GM12873 (cell line): Measurements from ENCODE around the gene MRM3.

ENCODE experiments used
- CTCF ChIP-seq: IDR thresholded peaks from 2 replicates; pipeline ENCODE4 v1.5.1; 2012; ENCODE audit warnings: low read depth, mild to moderate bottlenecking, moderate library complexity, low read length, control low read depth; ENCODE audit not compliant: insufficient read depth; ENCODE audit errors: missing control alignments

The MRM3 gene

GRCh38 chr17:773467-774312, 8.5 kb upstream of the MRM3 start:
- no peak for TF ChIP-seq CTCF

GRCh38 chr17:774313-774584, 7.9 kb upstream of the MRM3 start:
- TF ChIP-seq CTCF, result no peak

GRCh38 chr17:778096-778495, 4.1 kb upstream of the MRM3 start:
- TF ChIP-seq CTCF, result no peak

- no peak for TF ChIP-seq CTCF
Observed at GRCh38 chr17:784143-784542, 2.0 kb downstream of the MRM3 start.

GRCh38 chr17:787641-788221, 5.6 kb downstream of the MRM3 start:
- TF ChIP-seq CTCF, result no peak

DNA sequence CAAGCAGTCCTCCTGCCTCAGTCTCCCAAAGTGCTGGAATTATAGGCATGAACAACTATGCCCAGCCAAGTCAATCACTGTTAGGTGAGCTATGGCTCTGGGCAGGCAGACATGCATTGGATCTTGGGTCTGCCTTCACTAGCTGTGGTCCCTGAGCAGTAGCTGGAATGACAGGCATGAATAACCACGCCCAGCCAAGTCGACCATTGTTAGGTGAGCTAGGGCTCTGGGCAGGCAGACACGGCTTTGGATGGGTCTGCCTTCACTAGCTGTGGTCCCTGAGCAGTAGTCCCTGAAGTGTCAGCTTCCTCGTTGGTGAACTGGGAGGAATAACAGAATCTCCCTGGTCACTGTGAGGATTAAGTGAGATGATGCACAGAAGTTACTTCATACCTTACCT, 6.4 kb downstream of the MRM3 start:
- TF ChIP-seq CTCF, result no peak

GRCh38 chr17:789160-789840, 7.1 kb downstream of the MRM3 start:
- no peak for TF ChIP-seq CTCF
